ENCODE results near the gene ANK2. TPM values are rescaled to one million over a fixed set of nuclear protein-coding genes. Genes with fewer than 3 reads are reported as not detected.

ANK2 gene
- total RNA-seq, 2 donors from 2014 or later, result 70.0 to 124 TPM

DNA sequence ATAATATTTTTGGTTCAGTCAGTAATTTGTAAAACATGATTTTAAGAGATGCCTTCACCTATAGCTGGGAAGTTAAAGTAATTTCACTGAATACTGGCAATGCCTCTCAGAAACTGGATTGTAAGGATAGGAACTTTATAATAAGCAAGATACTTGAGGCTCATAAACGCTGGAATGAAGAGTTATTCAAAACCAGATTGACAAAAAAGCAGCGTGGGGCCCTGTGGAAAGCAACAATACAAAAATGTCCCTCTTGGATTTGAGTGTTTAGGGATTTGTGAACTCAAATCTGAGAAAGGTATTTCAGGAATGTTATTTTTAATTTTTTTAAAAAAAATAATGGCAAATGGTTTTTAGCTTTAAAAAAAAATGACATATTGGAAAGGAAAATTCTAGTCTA, 94.6 kb downstream of the ANK2 start:
- H3K9ac ChIP-seq (ENCODE audit: extremely low read depth, low read length, poor library complexity, severe bottlenecking), result no peak overlapping the region
- H3K27ac ChIP-seq (ENCODE audit: low read depth, low read length), result no peak overlapping the region
- peaks cover 20% of the 10 kb centered on the region for H3K36me3 Mint-ChIP-seq (ENCODE audit: low read depth)
- H3K9me3 Mint-ChIP-seq, result no peaks in the 10 kb centered on the region
- H3K27me3 ChIP-seq (ENCODE audit: control insufficient read depth, insufficient read depth, low read length, poor library complexity, severe bottlenecking), result no peaks in the 10 kb centered on the region
- no peaks in the 10 kb centered on the region for H3K27me3 Mint-ChIP-seq (ENCODE audit: insufficient read depth)
- TF ChIP-seq, protein P1, sequence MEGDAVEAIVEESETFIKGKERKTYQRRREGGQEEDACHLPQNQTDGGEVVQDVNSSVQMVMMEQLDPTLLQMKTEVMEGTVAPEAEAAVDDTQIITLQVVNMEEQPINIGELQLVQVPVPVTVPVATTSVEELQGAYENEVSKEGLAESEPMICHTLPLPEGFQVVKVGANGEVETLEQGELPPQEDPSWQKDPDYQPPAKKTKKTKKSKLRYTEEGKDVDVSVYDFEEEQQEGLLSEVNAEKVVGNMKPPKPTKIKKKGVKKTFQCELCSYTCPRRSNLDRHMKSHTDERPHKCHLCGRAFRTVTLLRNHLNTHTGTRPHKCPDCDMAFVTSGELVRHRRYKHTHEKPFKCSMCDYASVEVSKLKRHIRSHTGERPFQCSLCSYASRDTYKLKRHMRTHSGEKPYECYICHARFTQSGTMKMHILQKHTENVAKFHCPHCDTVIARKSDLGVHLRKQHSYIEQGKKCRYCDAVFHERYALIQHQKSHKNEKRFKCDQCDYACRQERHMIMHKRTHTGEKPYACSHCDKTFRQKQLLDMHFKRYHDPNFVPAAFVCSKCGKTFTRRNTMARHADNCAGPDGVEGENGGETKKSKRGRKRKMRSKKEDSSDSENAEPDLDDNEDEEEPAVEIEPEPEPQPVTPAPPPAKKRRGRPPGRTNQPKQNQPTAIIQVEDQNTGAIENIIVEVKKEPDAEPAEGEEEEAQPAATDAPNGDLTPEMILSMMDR (conservative IDR thresholded peaks at IDR 0.05), result no peak
- no peak overlapping the region for H3K4me3 Mint-ChIP-seq
- DNase-seq, result no peak
- H3K4me3 ChIP-seq (ENCODE audit: low read length), result no peak overlapping the region
- peaks cover 60% of the 10 kb centered on the region for H3K4me1 Mint-ChIP-seq
- H3K4me1 ChIP-seq (ENCODE audit: control insufficient read depth, insufficient read depth, low read length), result peaks cover 11% of the 10 kb centered on the region
- H3K36me3 ChIP-seq (ENCODE audit: control insufficient read depth, insufficient read depth, low read length), result peaks cover 4% of the 10 kb centered on the region
- peak overlapping the region; percentile 64 for H3K27ac Mint-ChIP-seq
- H3K9me3 ChIP-seq (ENCODE audit: control insufficient read depth, low read length), result no peaks in the 10 kb centered on the region
- WGBS, 2 experiments (ENCODE audit: insufficient coverage in 1 of 2, insufficient read length in 1 of 2), result 48 to 60% methylated on average over 2 of the region's 2 CpGs

DNA sequence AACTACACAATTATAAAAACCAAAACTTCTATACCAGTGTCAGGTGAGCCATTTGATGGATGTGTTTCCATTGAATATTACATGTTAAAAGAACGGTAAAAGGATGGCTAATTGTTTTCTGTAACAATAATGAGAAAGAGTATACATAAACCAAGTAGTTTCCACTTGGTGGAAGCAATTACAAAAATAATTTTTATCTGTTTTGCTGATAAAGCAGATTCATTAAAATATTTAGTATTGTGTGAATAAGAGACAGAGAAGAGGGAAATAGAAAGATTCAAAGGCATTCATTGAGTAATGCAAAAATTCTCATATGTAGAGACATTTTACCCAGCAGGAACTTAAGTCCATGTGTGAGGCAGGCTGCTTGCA, 95.7 kb downstream of the ANK2 start:
- Mint-ChIP-seq H3K9me3 (no peaks in the 10 kb centered on the region), H3K4me3 (peak overlapping the region; percentile 30), H3K27me3 (ENCODE audit: insufficient read depth) (no peaks in the 10 kb centered on the region), H3K36me3 (ENCODE audit: low read depth) (peaks cover 16% of the 10 kb centered on the region), H3K27ac (no peak overlapping the region), H3K4me1 (peaks cover 60% of the 10 kb centered on the region)
- Histone ChIP-seq H3K9me3 (ENCODE audit: control insufficient read depth, low read length) (no peaks in the 10 kb centered on the region), H3K4me3 (ENCODE audit: low read length) (no peak overlapping the region), H3K4me1 (ENCODE audit: control insufficient read depth, insufficient read depth, low read length) (peaks cover 14% of the 10 kb centered on the region), H3K36me3 (ENCODE audit: control insufficient read depth, insufficient read depth, low read length) (peaks cover 3% of the 10 kb centered on the region), H3K27me3 (ENCODE audit: control insufficient read depth, insufficient read depth, low read length, poor library complexity, severe bottlenecking) (no peaks in the 10 kb centered on the region), H3K27ac (ENCODE audit: low read depth, low read length) (peak overlapping the region; percentile 66), H3K9ac (ENCODE audit: extremely low read depth, low read length, poor library complexity, severe bottlenecking) (no peak overlapping the region)
- 63% methylated on average over 1 of the region's 1 CpG; no CpG with 5 or more reads in 1 of the 2 experiments for WGBS, 2 experiments (ENCODE audit: insufficient coverage in 1 of 2, insufficient read length in 1 of 2)
- no peak for DNase-seq
- TF ChIP-seq, protein P1 (conservative IDR thresholded peaks at IDR 0.05), result no peak

DNA sequence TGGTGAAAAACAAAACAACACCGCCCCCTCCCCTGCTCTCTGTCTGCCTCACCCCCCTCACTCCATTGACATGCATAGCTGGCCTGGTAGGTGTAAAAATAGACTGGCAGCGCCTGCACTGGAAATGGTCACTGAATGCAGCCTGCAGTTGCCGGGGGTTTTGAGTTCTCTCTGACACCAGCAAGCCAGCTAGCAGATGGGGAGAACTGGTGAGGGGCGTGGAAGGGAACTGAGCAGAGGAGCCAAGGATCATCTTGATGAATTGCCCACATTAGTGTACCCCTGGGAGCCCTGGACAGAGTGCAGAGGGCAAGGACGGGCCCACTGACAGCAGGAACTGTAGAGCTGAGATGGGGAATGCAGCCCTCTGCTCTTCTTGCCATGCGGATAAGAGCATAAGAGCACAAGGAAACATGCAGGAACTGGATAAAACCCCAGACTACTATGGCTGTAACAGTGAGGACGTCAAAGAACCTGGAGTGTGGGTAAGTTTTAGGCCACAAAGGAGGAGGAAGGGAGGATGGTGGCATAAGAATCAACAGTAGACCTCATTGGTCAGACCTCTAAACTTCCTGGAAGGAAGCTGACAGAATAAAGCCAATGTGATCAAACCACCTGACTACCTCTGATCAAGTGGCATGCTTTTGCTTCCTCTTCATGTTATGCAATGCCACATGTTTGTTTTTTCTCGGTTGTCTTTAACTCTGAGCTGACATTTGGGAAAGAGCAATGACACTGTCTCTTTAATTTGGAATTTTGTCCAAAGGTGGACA, 96.3 kb downstream of the ANK2 start:
- no peaks in the 10 kb centered on the region for H3K27me3 Mint-ChIP-seq (ENCODE audit: insufficient read depth)
- H3K4me3 Mint-ChIP-seq, result peak overlapping the region; percentile 30
- Histone ChIP-seq H3K4me1 (ENCODE audit: control insufficient read depth, insufficient read depth, low read length) (peaks cover 14% of the 10 kb centered on the region), H3K9me3 (ENCODE audit: control insufficient read depth, low read length) (no peaks in the 10 kb centered on the region), H3K9ac (ENCODE audit: extremely low read depth, low read length, poor library complexity, severe bottlenecking) (no peak overlapping the region), H3K36me3 (ENCODE audit: control insufficient read depth, insufficient read depth, low read length) (no peaks in the 10 kb centered on the region), H3K4me3 (ENCODE audit: low read length) (no peak overlapping the region), H3K27ac (ENCODE audit: low read depth, low read length) (peak overlapping the region; percentile 66), H3K27me3 (ENCODE audit: control insufficient read depth, insufficient read depth, low read length, poor library complexity, severe bottlenecking) (no peaks in the 10 kb centered on the region)
- no peaks in the 10 kb centered on the region for H3K9me3 Mint-ChIP-seq
- H3K36me3 Mint-ChIP-seq (ENCODE audit: low read depth), result peaks cover 18% of the 10 kb centered on the region
- peak; percentile 89 for DNase-seq
- H3K4me1 Mint-ChIP-seq, result peaks cover 60% of the 10 kb centered on the region
- 49 to 57% methylated on average over 6 to 8 of the region's 8 CpGs for WGBS, 2 experiments (ENCODE audit: insufficient coverage in 1 of 2, insufficient read length in 1 of 2)
- peak overlapping the region; percentile 83 for H3K27ac Mint-ChIP-seq
- TF ChIP-seq, protein P1 (conservative IDR thresholded peaks at IDR 0.05), result no peak

Data from endodermal cell (in vitro differentiated cells).